ENCODE measurements around the gene DQX1. TPM values are rescaled to one million over a fixed set of nuclear protein-coding genes. Genes with fewer than 3 reads are reported as not detected.

Gene DQX1
- total and polyA plus RNA-seq, 9 of the 15 experiments (the other 6 are each of a cell fraction or from before 2014, with no cell fraction given), result 0.04 to 0.38 (median 0.18) TPM; not detected in 1

- TF ChIP-seq ASH1L (IDR thresholded peaks at IDR 0.05; ENCODE audit: borderline replicate concordance, low read depth, partially characterized antibody), result no peak
- no peak for TF ChIP-seq PTBP1 (IDR thresholded peaks at IDR 0.05; ENCODE audit: low read depth, low read length)
- no peak; the same call in 1 of the 2 replicates for TF ChIP-seq CBX1 (IDR thresholded peaks at IDR 0.05; ENCODE audit: low read depth)
- TF ChIP-seq TRIM24 (IDR thresholded peaks at IDR 0.05), result peak in 1 of 2 experiments; percentile 59; a peak in 2 of 4 replicates
- no peak for TF ChIP-seq ZBTB34 (CRISPR knock-in tag; IDR thresholded peaks at IDR 0.05)
- TF ChIP-seq ZNF140 (CRISPR knock-in tag; IDR thresholded peaks at IDR 0.05), result no peak
- no peak for TF ChIP-seq ZNF232 (CRISPR knock-in tag; IDR thresholded peaks at IDR 0.05)
- no peak for TF ChIP-seq ZNF3 (CRISPR knock-in tag; IDR thresholded peaks at IDR 0.05)
- TF ChIP-seq ZBTB1 (CRISPR knock-in tag; IDR thresholded peaks at IDR 0.05; ENCODE audit: borderline replicate concordance, low read depth), result peak; percentile 73; the same call in 1 of the 2 replicates
- no peak for TF ChIP-seq RBM25 (IDR thresholded peaks at IDR 0.05; ENCODE audit: low read depth, low read length, severe bottlenecking)
- no peak; the same call in 1 of the 2 replicates for TF ChIP-seq ZNF197 (CRISPR knock-in tag; IDR thresholded peaks at IDR 0.05; ENCODE audit: low read depth)
- no peak for TF ChIP-seq BCLAF1 (IDR thresholded peaks at IDR 0.05; ENCODE audit: borderline replicate concordance in 1 of 2, control insufficient read depth in 1 of 2, low read depth in 2 of 2, low read length in 1 of 2)
- TF ChIP-seq KLF16 (IDR thresholded peaks at IDR 0.05), result peak; percentile 72
- peak in 1 of 2 experiments; percentile 88; a peak in 2 of 4 replicates for TF ChIP-seq UBTF (IDR thresholded peaks at IDR 0.05; ENCODE audit: borderline replicate concordance in 1 of 2, low read depth in 2 of 2, low read length in 2 of 2)
- TF ChIP-seq ETV1 (tag; conservative IDR thresholded peaks at IDR 0.05; ENCODE audit: low read depth), result no peak
- no peak for TF ChIP-seq EHMT2 (IDR thresholded peaks at IDR 0.05)
- TF ChIP-seq NCOR1 (IDR thresholded peaks at IDR 0.05), result peak; percentile 88
- no peak for TF ChIP-seq PHF21A (IDR thresholded peaks at IDR 0.05; ENCODE audit: borderline replicate concordance, low read depth)
- no peak for TF ChIP-seq ZNF282 (CRISPR knock-in tag; IDR thresholded peaks at IDR 0.05)
- no peak for TF ChIP-seq BMI1 (IDR thresholded peaks at IDR 0.05; ENCODE audit: low read length)
- TF ChIP-seq CBFA2T2 (conservative IDR thresholded peaks at IDR 0.05), result peak; percentile 87
Measured at GRCh38 chr2:74530239-74531187, 4.5 kb upstream of the DQX1 start (continued).

Data from K562 (cell line).